NCI-H1417 treated with DMSO at 0.1 percent for 48 hours (cell line): ENCODE data around the gene VEGFB.

Experiments
- DNase-seq: peaks from one replicate; lab custom pipeline; 2025; lab: John Stamatoyannopoulos, UW

VEGFB gene

DNA sequence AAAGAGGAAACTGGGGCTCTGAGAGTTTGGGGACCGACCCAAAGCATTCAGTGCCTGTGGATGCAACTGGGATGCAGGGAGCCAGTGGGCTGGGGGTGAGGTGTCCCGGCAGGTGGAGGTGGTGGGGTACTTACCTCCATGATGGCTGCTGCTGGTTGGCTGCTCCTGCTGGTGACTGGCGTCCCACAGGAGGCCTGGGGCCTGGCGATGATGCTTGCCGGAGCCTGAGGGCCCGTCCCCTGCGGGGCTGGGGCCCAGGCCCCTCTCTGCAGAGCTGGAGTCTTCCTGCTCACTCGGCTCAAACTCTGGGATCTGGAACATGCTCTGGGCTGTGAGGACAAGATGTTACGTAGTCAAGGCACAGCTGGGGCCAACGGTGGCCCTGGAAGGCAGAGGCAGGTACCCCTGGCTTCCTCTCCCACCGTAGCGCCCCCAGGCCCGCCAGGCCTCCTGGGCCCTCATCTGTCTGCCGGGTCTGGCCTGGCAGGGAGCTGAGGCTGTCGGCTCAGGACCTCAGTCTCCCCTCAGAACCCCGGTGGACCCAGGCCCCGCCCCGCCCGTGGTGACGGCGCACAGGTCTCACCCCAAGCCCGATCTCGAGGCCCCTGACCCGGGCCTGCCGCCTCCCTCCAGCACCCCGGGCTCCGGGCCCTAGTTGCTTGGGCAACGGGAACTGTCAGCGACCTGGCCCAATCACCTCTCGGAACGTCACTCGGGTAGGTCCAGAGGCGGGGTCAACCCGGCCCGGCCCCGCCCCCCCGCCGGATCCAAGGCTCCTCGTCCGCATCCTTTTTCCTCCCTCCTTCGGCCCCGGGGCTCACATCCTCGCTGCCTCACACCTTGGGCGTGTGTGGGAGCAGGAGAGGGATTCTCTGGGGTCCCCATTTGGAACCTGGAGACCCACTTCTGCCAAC lies 49.9 kb downstream of the VEGFB start, which contains the start of gene BAD:
BAD (minus strand) TSS at position 618 of the 914 bp plus-strand sequence; CDS start at position 321, 297 bp downstream.
- peak; percentile 69 for DNase-seq

DNA sequence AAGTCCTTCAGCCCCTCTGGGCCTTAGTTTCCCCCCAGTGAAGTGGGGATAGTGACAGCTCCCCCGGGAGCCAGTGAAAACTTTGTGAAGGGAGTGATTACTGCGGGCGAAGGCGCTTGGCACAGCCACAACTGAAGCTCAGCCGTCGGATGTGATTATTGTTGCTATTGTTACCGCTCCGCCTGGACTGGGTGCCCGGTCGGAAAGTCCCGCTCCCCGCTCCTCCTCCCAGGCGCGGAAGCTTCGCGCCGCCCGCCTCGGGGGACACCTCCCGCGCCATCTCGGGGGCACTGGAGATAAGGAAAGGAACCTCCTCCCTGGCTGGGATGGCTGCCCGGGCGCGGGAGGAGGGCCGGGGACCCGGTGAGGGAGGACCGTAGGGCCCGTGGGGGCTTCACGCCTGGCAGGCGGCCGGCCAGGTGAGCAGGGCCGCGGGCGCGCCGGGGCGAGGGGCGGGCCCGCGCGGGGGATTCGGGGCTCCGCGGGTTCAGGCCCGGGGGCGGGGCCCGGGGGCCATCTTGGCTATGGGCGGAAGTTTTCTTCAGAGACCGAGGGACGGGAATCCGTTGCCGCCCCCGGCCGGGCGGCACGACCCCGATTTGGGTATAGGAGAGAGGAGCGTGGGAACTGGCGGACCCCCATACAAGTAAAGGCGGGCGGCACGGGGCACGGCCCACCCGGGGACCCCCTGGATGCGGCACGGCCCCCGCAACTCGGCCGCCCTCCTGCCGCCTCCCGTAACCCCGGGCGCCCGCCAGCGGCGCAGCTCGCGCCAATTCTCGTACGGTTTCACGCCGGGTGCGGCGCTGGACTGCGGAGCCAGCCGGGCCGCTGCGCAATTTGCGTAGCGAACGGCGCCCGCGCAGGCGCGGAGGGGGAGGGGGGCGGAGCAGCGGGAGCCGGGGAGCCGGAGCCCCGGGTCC lies 50.8 kb downstream of the VEGFB start, which contains the start of gene GPR137:
GPR137 (plus strand) TSS at position 887 of the 923 bp plus-strand sequence. CDS start 677 bp downstream, outside the sequence.
- no peak for DNase-seq

DNA sequence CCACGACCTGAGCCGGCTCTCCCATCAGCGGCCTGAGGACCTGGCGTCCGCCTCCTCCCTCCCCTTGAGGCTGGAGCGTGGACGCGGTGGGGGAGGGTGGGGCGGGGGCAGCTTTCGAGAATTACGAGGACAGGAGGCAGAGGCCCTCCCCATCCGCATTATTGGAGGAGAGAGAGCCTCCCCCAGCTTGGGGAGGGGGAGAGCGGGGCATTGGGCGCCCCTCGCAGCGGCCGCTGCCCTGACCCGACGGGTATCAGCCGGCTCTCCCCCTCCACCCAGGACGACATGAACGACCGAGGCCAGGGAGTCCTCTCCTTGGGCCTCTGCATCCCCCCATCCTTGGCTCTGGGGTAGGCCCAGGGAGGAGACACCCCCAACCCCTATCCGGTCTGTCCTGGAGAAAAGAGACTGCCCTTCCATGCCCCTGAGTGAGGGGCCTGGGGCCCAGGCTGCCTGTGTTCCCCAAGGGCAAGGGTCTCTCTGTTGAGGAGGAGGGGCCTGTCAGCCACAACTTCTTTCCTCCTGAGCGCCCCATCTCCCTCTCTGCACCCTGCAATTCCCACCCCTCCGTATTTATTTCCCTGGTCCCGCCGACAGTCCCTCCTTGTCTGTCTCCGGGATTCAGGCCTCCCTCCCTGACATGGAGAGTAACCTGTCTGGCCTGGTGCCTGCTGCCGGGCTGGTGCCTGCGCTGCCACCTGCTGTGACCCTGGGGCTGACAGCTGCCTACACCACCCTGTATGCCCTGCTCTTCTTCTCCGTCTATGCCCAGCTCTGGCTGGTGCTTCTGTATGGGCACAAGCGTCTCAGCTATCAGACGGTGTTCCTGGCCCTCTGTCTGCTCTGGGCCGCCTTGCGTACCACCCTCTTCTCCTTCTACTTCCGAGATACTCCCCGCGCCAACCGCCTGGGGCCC lies 51.8 kb downstream of the VEGFB start:
- DNase-seq = no peak

DNA sequence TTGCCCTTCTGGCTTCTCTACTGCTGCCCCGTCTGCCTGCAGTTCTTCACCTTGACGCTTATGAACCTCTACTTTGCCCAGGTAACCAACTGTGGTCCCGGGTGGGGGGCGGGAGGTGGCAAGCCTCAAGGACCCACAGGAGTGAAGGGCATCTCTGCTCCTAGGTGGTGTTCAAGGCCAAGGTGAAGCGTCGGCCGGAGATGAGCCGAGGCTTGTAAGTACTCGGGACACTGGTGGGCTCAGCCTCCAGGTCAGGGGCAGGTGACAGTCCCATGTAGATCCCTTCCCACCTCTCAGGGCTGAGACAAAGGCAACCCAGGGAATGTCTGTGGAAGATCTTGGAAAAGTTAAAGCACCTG lies 52.4 kb downstream of the VEGFB start:
- no peak for DNase-seq

DNA sequence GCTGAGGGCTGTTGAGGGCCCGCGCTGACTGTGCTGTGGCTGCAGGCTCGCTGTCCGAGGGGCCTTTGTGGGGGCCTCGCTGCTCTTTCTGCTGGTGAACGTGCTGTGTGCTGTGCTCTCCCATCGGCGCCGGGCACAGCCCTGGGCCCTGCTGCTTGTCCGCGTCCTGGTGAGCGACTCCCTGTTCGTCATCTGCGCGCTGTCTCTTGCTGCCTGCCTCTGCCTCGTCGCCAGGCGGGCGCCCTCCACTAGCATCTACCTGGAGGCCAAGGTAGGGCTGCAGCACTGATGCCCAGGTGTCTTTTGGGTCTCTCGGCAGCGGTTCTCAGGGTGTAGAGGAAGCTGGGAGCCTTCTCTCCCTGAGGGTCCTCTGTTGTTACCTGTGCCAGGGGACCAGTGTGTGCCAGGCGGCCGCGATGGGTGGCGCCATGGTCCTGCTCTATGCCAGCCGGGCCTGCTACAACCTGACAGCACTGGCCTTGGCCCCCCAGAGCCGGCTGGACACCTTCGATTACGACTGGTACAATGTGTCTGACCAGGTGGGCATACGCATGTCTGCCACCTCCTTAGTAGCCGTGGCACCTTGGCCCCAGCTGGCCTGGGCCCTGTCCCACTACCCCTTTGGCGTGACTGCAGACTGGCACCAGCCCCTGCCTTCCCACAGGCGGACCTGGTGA lies 53.4 kb downstream of the VEGFB start:
- no peak for DNase-seq

DNA sequence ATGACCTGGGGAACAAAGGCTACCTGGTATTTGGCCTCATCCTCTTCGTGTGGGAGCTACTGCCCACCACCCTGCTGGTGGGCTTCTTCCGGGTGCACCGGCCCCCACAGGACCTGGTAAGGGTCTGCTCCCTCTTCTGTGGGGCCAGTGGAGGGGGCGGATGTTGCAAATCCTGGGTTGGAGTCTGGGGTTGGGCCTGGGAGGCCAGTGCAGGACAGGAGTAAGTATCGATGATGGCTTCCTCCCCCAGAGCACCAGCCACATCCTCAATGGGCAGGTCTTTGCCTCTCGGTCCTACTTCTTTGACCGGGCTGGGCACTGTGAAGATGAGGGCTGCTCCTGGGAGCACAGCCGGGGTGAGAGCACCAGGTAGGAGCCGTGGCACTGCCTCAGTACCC lies 54.0 kb downstream of the VEGFB start:
- DNase-seq = no peak
